ENCODE measurements around the gene CTNNBL1. TPM values are rescaled to one million over a fixed set of nuclear protein-coding genes. Genes with fewer than 3 reads are reported as not detected.

CTNNBL1 gene
- total RNA-seq, 1 donor from 2014 or later: 93.5 TPM

DNA sequence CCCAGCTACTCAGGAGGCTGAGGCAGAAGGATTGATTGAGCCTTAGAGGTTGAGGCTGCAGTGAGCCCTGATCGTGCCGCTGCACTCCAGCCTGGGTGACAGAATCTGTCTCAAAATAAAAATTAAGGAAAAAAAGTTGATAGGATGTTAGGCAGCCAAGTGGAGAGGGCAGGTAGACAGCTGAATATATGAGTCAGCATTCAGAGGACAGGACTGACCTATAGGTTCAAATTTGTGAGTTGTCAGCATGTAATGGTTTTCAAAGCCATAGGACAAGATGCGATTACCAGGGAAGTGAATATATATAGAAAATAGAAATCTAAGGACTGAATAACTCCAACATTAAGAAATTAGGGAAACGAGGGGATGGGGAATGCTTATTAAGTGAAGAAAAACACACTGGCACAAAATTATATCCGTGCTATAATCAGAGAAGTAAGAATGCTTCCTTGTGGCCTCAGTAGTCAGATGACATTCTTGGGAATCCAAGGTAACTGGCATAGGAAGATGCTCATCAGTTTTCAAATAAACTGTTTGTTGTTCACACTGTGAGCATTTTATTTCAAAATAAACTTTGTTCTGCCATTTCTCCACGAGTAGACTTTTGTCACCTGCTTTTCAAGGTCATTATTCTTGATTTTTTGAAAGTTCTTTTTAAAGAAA, 145.1 kb downstream of the CTNNBL1 start:
- intact Hi-C loops (cut with micrococcal nuclease): no loop called here
- Mint-ChIP-seq H3K9me3 (no peaks in the 10 kb centered on the region), H3K36me3 (ENCODE audit: low read depth) (peaks cover 9% of the 10 kb centered on the region), H3K27me3 (ENCODE audit: insufficient read depth) (no peaks in the 10 kb centered on the region), H3K27ac (no peak overlapping the region), H3K4me3 (no peak overlapping the region), H3K4me1 (ENCODE audit: low read depth) (peaks cover 6% of the 10 kb centered on the region)
- DNase-seq (ENCODE audit: low spot score): no peak

DNA sequence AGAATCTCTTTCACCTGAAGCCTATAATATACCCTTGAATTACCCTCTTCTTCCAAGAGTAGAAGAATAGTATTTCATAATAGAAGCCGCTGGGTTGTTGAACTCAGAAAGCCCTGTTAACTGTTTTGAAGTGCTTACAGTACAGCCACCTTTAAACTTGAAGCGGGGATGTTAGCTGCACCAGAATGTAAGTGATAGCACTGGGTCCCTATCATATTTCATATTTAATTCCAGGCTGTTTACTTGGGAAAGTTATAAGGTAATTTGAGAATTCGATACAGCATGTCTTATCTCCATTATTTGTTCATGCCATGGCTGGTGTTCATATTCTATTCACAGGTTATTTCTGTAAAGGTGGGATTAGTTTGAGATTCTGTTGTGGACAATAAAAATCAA, 145.6 kb downstream of the CTNNBL1 start:
- intact Hi-C loops (cut with micrococcal nuclease): no loop called here
- no peak overlapping the region for H3K27ac Mint-ChIP-seq
- no peak overlapping the region for H3K4me3 Mint-ChIP-seq
- peaks cover 9% of the 10 kb centered on the region for H3K36me3 Mint-ChIP-seq (ENCODE audit: low read depth)
- DNase-seq (ENCODE audit: low spot score): no peak
- no peaks in the 10 kb centered on the region for H3K27me3 Mint-ChIP-seq (ENCODE audit: insufficient read depth)
- no peaks in the 10 kb centered on the region for H3K9me3 Mint-ChIP-seq
- peaks cover 6% of the 10 kb centered on the region for H3K4me1 Mint-ChIP-seq (ENCODE audit: low read depth)

DNA sequence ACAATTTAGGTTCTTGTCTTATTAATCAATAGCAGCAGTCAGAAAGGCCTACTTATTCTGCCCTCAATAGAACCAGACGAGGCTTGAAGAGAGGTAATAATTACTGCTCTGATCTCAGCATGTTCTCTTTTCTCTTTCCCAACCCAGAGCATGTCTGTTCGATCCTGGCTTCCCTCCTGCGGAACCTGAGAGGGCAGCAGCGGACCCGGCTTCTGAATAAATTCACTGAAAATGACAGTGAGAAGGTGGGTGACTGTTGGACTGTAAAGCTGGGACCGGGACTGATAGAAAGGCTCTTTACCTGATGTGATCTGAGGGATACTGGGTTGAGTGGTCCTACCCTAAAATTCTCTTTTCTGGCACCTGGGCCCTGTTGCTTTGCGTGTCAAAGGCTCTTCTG, 146.1 kb downstream of the CTNNBL1 start:
- intact Hi-C loops (cut with micrococcal nuclease): no loop called here
- DNase-seq (ENCODE audit: low spot score): no peak
- H3K9me3 Mint-ChIP-seq: no peaks in the 10 kb centered on the region
- no peak overlapping the region for H3K27ac Mint-ChIP-seq
- peaks cover 9% of the 10 kb centered on the region for H3K36me3 Mint-ChIP-seq (ENCODE audit: low read depth)
- H3K4me3 Mint-ChIP-seq: no peak overlapping the region
- peaks cover 6% of the 10 kb centered on the region for H3K4me1 Mint-ChIP-seq (ENCODE audit: low read depth)
- H3K27me3 Mint-ChIP-seq (ENCODE audit: insufficient read depth): no peaks in the 10 kb centered on the region

DNA sequence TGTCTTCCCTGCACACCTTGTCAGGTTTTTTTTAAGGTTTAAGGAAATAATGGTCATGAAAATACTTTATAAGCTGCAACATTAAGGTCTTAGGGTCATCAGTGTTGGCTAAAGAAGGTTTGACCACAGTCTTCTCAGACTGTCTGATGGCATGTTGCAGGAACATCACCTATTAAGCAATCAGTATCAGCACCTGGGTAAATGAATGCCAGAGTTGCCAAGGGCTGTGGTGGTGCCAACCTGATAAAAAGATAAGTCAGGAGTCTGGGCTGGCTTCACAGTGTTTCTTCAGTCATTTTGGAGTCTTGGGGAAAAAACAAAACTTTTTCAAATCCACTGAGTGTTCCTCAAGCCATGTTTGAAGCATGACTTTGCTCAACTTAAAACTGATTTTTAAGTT, 147.6 kb downstream of the CTNNBL1 start:
- Mint-ChIP-seq H3K27me3 (ENCODE audit: insufficient read depth) (no peaks in the 10 kb centered on the region), H3K4me3 (no peak overlapping the region), H3K4me1 (ENCODE audit: low read depth) (peaks cover 2% of the 10 kb centered on the region), H3K36me3 (ENCODE audit: low read depth) (peaks cover 9% of the 10 kb centered on the region), H3K9me3 (no peaks in the 10 kb centered on the region), H3K27ac (no peak overlapping the region)
- no peak for DNase-seq (ENCODE audit: low spot score)
- intact Hi-C loops (cut with micrococcal nuclease): no loop called here

DNA sequence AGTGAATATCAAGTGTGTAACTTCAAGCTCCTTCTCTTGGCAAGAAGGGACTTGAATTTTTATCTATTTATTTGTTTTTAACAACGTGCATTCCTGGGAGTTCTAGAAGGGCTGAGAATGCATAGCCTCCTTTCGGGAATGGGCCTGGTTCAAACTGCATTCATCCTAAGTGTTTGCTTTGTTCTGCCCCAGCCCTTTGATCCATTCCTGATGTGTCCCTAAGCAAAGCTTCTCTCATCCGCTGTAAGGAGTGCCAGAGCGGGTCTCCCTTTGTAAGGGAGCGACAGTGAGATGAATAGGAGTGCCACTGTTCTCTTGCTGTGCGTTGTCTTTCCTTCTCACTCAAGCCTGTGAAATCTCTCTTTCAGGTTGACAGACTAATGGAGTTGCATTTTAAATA, 148.1 kb downstream of the CTNNBL1 start:
- no peaks in the 10 kb centered on the region for H3K27me3 Mint-ChIP-seq (ENCODE audit: insufficient read depth)
- H3K9me3 Mint-ChIP-seq: no peaks in the 10 kb centered on the region
- H3K4me3 Mint-ChIP-seq: no peak overlapping the region
- DNase-seq (ENCODE audit: low spot score): no peak
- no peak overlapping the region for H3K27ac Mint-ChIP-seq
- peaks cover 9% of the 10 kb centered on the region for H3K36me3 Mint-ChIP-seq (ENCODE audit: low read depth)
- H3K4me1 Mint-ChIP-seq (ENCODE audit: low read depth): no peaks in the 10 kb centered on the region
- intact Hi-C loops (cut with micrococcal nuclease): no loop called here

DNA sequence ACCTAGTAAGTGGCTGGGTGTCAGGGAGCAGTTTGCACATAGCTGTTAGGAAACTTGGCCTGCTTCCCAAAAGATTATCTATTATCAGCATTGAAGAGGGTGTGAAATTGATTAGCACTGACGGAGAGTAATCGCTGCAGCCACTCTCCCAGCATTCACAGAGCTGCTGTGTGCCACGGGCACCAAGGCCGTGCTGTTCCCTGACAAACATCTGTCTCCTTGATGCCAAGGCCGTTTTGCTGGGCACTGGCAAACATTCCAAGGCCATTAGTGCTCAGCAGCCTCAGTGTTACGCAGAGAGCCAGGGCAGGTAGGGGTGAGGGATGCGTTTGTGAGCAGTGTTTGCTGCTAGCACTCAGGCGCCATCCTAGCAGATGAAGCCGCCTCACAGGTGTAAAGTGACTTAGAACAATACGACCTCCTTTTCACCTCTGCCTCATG, 151.4 kb downstream of the CTNNBL1 start:
- no peaks in the 10 kb centered on the region for H3K27me3 Mint-ChIP-seq (ENCODE audit: insufficient read depth)
- intact Hi-C loops (cut with micrococcal nuclease): no loop called here
- H3K4me3 Mint-ChIP-seq: no peak overlapping the region
- H3K36me3 Mint-ChIP-seq (ENCODE audit: low read depth): peaks cover 9% of the 10 kb centered on the region
- DNase-seq (ENCODE audit: low spot score): no peak
- no peaks in the 10 kb centered on the region for H3K4me1 Mint-ChIP-seq (ENCODE audit: low read depth)
- no peak overlapping the region for H3K27ac Mint-ChIP-seq
- no peaks in the 10 kb centered on the region for H3K9me3 Mint-ChIP-seq

DNA sequence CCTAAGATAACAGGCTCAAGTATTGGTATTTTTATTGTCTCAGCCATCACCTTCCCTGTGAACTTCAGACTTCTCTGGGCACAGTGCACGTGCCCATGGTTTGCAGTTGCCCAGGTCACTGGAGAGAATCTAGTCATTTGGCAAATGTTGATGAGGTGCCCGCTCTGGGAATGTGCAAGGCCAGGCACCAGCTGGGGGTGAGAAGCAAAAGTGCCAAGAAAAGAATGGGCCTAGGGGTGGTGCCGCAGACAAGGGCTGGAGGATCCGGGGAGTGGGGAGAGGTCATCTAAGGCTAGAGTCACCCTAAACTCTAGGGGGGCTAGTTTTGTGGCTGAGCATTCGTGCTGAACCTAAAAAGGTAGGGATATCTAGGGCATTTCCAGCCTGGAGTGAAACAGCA, 152.0 kb downstream of the CTNNBL1 start:
- no peaks in the 10 kb centered on the region for H3K4me1 Mint-ChIP-seq (ENCODE audit: low read depth)
- intact Hi-C loops (cut with micrococcal nuclease): no loop called here
- H3K9me3 Mint-ChIP-seq: no peaks in the 10 kb centered on the region
- no peaks in the 10 kb centered on the region for H3K27me3 Mint-ChIP-seq (ENCODE audit: insufficient read depth)
- H3K27ac Mint-ChIP-seq: no peak overlapping the region
- no peak overlapping the region for H3K4me3 Mint-ChIP-seq
- peaks cover 6% of the 10 kb centered on the region for H3K36me3 Mint-ChIP-seq (ENCODE audit: low read depth)
- no peak for DNase-seq (ENCODE audit: low spot score)

DNA sequence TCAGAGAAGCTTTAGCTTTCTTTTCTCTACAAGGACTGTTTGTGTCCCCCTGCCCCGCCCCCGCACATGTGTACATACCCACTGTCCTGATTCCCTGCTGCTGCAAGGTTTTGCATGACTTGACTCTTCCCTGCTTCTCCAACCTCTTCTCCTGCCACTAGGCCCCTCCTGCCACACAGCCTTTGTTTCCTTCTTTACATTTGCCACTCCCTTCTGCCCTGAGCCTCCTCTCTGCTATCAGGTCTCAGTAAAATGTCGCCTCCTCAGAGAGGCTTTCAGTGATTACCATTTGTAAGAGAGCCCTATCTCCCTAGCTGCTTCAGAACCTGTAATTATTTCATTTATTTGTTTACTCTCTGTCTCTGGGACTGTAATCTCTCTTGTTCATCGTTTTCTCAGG, 152.7 kb downstream of the CTNNBL1 start:
- Mint-ChIP-seq H3K4me1 (ENCODE audit: low read depth) (no peaks in the 10 kb centered on the region), H3K9me3 (no peaks in the 10 kb centered on the region), H3K36me3 (ENCODE audit: low read depth) (peaks cover 6% of the 10 kb centered on the region), H3K4me3 (no peak overlapping the region), H3K27ac (no peak overlapping the region), H3K27me3 (ENCODE audit: insufficient read depth) (no peaks in the 10 kb centered on the region)
- intact Hi-C loops (cut with micrococcal nuclease): no loop called here
- no peak for DNase-seq (ENCODE audit: low spot score)

DNA sequence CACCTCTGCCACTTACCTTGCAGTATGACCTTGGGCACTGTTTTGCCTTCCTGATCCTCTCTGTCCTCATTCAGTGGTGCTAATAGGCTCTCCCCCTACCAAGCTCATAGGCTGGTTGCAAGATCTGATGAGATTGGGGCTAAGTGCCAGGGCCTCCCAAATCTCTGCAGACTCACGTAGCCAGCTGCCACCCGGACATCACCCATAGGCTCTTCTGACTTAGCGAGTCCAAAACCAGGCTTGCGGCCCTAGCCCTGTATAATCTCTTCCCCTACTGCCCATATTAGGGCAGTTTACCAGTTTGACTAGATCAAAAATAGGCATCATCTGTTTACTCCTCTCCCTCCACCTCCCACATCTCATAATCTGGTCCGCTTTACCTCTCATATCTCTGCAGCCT, 154.9 kb downstream of the CTNNBL1 start:
- Mint-ChIP-seq H3K4me1 (ENCODE audit: low read depth) (no peaks in the 10 kb centered on the region), H3K36me3 (ENCODE audit: low read depth) (peaks cover 1% of the 10 kb centered on the region), H3K27ac (no peak overlapping the region), H3K27me3 (ENCODE audit: insufficient read depth) (no peaks in the 10 kb centered on the region), H3K4me3 (no peak overlapping the region), H3K9me3 (no peaks in the 10 kb centered on the region)
- intact Hi-C loops (cut with micrococcal nuclease): no loop called here
- no peak for DNase-seq (ENCODE audit: low spot score)

DNA sequence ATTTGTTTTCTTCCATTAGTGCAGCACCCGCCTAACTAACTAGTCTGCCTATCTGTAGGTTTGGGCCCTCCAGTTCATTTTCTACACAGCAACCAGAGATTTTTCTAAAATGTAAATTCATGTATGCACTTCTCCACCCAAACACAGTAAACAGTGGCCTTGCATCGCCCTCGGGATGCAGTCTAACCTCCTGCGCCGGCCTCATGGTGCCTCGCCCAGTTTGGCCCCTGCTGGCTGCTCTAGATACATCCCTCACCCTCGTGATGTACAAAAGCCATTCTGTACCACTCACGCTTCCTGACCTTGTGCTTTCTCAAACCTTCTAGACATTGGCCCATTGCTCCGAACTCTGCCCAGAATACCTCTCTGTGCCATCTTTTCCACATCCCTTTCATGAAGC, 155.3 kb downstream of the CTNNBL1 start:
- Mint-ChIP-seq H3K4me3 (no peak overlapping the region), H3K27me3 (ENCODE audit: insufficient read depth) (no peaks in the 10 kb centered on the region), H3K27ac (no peak overlapping the region), H3K9me3 (no peaks in the 10 kb centered on the region), H3K4me1 (ENCODE audit: low read depth) (no peaks in the 10 kb centered on the region), H3K36me3 (ENCODE audit: low read depth) (peaks cover 2% of the 10 kb centered on the region)
- DNase-seq (ENCODE audit: low spot score): no peak
- intact Hi-C loops (cut with micrococcal nuclease): no loop called here

DNA sequence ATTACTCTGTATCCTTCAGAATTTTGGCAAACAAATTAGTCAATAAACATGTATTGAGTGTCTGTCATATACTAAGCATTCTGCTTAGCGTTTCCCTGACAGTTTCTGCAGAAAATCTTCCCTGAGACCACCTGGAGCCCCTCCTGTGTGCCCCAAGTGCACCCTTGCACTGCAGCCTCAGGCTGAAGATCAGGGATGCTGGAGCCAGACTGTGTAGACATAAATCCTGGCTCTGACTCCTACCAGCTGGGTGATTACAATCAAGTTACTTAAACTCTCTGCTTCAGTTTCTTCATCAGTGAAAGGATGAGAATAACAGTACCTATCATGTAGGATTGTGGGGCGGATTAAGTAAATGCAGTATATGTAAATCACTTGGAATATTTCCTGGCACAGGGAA, 155.7 kb downstream of the CTNNBL1 start:
- DNase-seq (ENCODE audit: low spot score): no peak
- Mint-ChIP-seq H3K36me3 (ENCODE audit: low read depth) (peaks cover 2% of the 10 kb centered on the region), H3K27ac (no peak overlapping the region), H3K4me3 (no peak overlapping the region), H3K9me3 (no peaks in the 10 kb centered on the region), H3K27me3 (ENCODE audit: insufficient read depth) (no peaks in the 10 kb centered on the region), H3K4me1 (ENCODE audit: low read depth) (no peaks in the 10 kb centered on the region)
- intact Hi-C loops (cut with micrococcal nuclease): no loop called here

DNA sequence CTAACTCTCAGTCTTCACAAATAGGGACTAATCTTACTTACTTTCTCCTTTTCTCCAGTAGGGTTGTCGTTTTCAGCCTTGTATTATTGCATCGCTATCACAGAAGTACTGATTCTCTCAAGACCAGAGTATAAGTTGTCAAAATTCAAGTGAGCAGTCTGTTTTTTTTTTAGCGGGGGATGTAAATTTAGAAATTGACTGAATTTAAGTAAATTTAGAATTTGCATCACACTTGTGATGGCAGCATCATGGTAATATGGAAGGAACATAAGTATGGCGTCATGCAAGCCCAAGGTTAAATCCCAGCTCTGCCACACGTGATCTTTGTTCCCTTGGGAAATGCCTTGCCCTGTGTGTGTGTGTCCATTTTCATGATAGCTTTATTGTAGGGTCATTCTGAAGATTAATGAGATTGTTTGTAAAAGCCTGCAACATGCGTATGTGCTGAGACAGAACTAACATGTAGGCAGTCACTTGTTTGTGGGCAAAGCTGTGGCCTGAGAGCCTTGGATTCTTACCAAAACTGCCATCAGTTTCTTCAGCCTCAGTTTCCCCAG, 156.3 kb downstream of the CTNNBL1 start:
- no peak for DNase-seq (ENCODE audit: low spot score)
- H3K27me3 Mint-ChIP-seq (ENCODE audit: insufficient read depth): no peaks in the 10 kb centered on the region
- H3K4me3 Mint-ChIP-seq: no peak overlapping the region
- intact Hi-C loops (cut with micrococcal nuclease): no loop called here
- H3K27ac Mint-ChIP-seq: no peak overlapping the region
- peaks cover 5% of the 10 kb centered on the region for H3K36me3 Mint-ChIP-seq (ENCODE audit: low read depth)
- no peaks in the 10 kb centered on the region for H3K4me1 Mint-ChIP-seq (ENCODE audit: low read depth)
- no peaks in the 10 kb centered on the region for H3K9me3 Mint-ChIP-seq

DNA sequence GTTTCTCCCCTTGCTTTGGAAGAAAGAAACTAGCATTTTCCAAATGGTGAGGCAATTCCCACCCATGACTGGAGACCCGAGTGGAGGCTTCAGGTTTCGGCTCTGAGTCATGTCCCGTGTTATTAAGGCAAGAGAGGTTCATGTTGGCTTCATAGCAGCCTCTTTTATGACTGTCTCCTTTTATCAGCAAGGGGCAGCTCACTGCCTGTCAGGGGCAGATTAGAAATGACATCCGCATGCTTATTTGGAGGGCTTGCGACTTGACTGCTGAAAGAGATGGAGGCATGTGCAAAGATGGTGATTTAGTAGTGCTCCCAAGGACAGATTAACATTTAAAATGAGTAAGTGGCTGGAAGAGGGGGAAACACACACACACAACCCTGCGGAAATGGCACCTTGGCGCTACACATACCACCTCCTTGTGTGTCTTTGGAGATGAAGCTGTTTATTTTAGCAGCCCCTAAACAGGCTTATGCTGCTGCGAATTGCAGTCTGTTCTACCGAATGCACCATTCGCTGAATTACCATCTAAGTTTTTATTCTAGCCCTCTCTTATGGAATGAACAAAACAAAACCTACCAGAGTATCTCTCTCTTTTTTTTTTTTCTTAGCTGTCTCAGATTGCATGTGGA, 157.0 kb downstream of the CTNNBL1 start:
- H3K36me3 Mint-ChIP-seq (ENCODE audit: low read depth): peaks cover 9% of the 10 kb centered on the region
- no peak overlapping the region for H3K27ac Mint-ChIP-seq
- no peaks in the 10 kb centered on the region for H3K4me1 Mint-ChIP-seq (ENCODE audit: low read depth)
- H3K9me3 Mint-ChIP-seq: no peaks in the 10 kb centered on the region
- no peaks in the 10 kb centered on the region for H3K27me3 Mint-ChIP-seq (ENCODE audit: insufficient read depth)
- no peak for DNase-seq (ENCODE audit: low spot score)
- no peak overlapping the region for H3K4me3 Mint-ChIP-seq
- intact Hi-C loops (cut with micrococcal nuclease): no loop called here
